CD4-positive, alpha-beta T cell (primary cell): ENCODE measurements around the gene TMEM229B. TPM values are rescaled to one million over a fixed set of nuclear protein-coding genes. Genes with fewer than 3 reads are reported as not detected.

ENCODE experiments used
- ATAC-seq: fragments of 200-7000 bp; cut with Tn5 transposase; one replicate; pipeline ENCODE4 v1.10.0; 2022; ENCODE audit warnings: mild to moderate bottlenecking; ENCODE audit not compliant: poor library complexity
- CTCF ChIA-PET: fragments of 350-600 bp; sonication (Branson Sonifier 250); formaldehyde crosslinking; loops from one replicate; lab custom pipeline; 2021; ENCODE audit warnings: antibody characterized with exemption, inconsistent platforms; lab: Charles Lee
- POLR2A ChIA-PET: fragments of 350-600 bp; sonication (Branson Sonifier 250); formaldehyde crosslinking; loops from one replicate; lab custom pipeline; 2021; ENCODE audit warnings: antibody characterized with exemption, inconsistent platforms; lab: Charles Lee
- DNase-seq, 14 experiments: peaks; one replicate each; pipeline ENCODE4 v3.0.0-alpha.2; 2013 to 2020; ENCODE audit warnings: mixed read lengths in 2 of 14
- H3K27ac ChIP-seq, 2 donors: one replicate each; pipeline versions ENCODE4 v1.5.1 to v1.7.0; 2013; ENCODE audit warnings: low read length in 2 of 2, low read depth in 1 of 2, mild to moderate bottlenecking in 1 of 2
- H3K27me3 ChIP-seq, 2 experiments: 1 replicate in 1 of 2; 2 replicates in 1 of 2; pipeline versions ENCODE4 v1.6.1 to v1.7.0; 2013; ENCODE audit warnings: low read length in 2 of 2, control low read depth in 1 of 2, mild to moderate bottlenecking in 1 of 2, moderate library complexity in 1 of 2; ENCODE audit not compliant: insufficient read depth in 2 of 2, control insufficient read depth in 1 of 2
- H3K36me3 ChIP-seq: one replicate; pipeline ENCODE4 v1.6.1; 2013; ENCODE audit warnings: low read length, control low read depth; ENCODE audit not compliant: insufficient read depth
- H3K4me1 ChIP-seq: one replicate; pipeline ENCODE4 v1.6.1; 2013; ENCODE audit warnings: low read length, control low read depth; ENCODE audit not compliant: insufficient read depth
- H3K4me3 ChIP-seq: one replicate; pipeline ENCODE4 v1.5.1; 2013; ENCODE audit warnings: mild to moderate bottlenecking, low read length, moderate library complexity
- H3K9me3 ChIP-seq, 2 experiments: 1 replicate in 1 of 2; 2 replicates in 1 of 2; pipeline versions ENCODE4 v1.6.1 to v1.7.0; 2013; ENCODE audit warnings: low read length in 2 of 2, mild to moderate bottlenecking in 2 of 2, control low read depth in 1 of 2, moderate library complexity in 1 of 2; ENCODE audit not compliant: control insufficient read depth in 1 of 2, insufficient read depth in 1 of 2
- H3K27ac Mint-ChIP-seq: one replicate; pipeline ENCODE4 v1.8.0; 2020; ENCODE audit warnings: mixed read lengths
- H3K27me3 Mint-ChIP-seq: one replicate; pipeline ENCODE4 v1.8.0; 2021; ENCODE audit warnings: mixed read lengths
- H3K36me3 Mint-ChIP-seq: one replicate; pipeline ENCODE4 v1.8.0; 2021; ENCODE audit warnings: low read depth, mixed read lengths
- H3K4me1 Mint-ChIP-seq: one replicate; pipeline ENCODE4 v1.8.0; 2021; ENCODE audit warnings: low read depth, mixed read lengths
- H3K4me3 Mint-ChIP-seq: one replicate; pipeline ENCODE4 v1.8.0; 2020; ENCODE audit warnings: mild to moderate bottlenecking, mixed read lengths
- H3K9me3 Mint-ChIP-seq: one replicate; pipeline ENCODE4 v1.8.0; 2020; ENCODE audit warnings: mixed read lengths
- CTCF ChIP-seq: fragments of 200-600 bp; IDR thresholded peaks from one replicate; pipeline ENCODE4 v1.8.0; 2022; ENCODE audit warnings: antibody characterized with exemption, mild to moderate bottlenecking
- intact Hi-C, 2 experiments: fragments of 100-400 bp; cut with DNase I in 1 of 2; cut with micrococcal nuclease in 1 of 2; formaldehyde crosslinking; loops; one replicate each; pipeline versions ENCODE4 v1.15.1 to v1.9.0; 2023 to 2025; cut with DNase I, micrococcal nuclease
- total RNA-seq, 174 experiments: library from RNA in 2 of 174; stranded (reverse) in 2 of 174; gene quantifications; one replicate each; pipeline ENCODE4 v1.2.3 and lab custom pipeline; 2021 to 2026

Gene TMEM229B
- total RNA-seq, 2 experiments from 2014 or later: 7.1 to 9.1 TPM

GRCh38 chr14:67492538-67492937, 4.0 kb upstream of the TMEM229B start:
- intact Hi-C loops: no loop called here
- Histone ChIP-seq H3K27me3 (no peaks in the 10 kb centered on the region), H3K27ac (no peak overlapping the region), H3K9me3 (peaks cover 6 to 15% of the 10 kb centered on the region in 2 experiments), H3K4me1 (peaks cover 18% of the 10 kb centered on the region), H3K4me3 (no peak overlapping the region), H3K36me3 (no peaks in the 10 kb centered on the region)
- ATAC-seq (no peak), DNase-seq (no peak)
- Mint-ChIP-seq H3K4me3 (no peak overlapping the region), H3K27me3 (no peaks in the 10 kb centered on the region), H3K9me3 (no peaks in the 10 kb centered on the region), H3K27ac (no peak overlapping the region), H3K36me3 (peaks cover 18% of the 10 kb centered on the region), H3K4me1 (peaks cover 27% of the 10 kb centered on the region)
- no peak for TF ChIP-seq CTCF
- ChIA-PET POLR2A (no interaction called here), CTCF (interaction anchor here (1.0 kb wide), 1 partner anchor 79 kb away, joined by 3 read pairs; no protein-coding TSS in a partner anchor)

GRCh38 chr14:67491741-67492507, 3.4 kb upstream of the TMEM229B start:
- no peak for ATAC-seq
- no peak overlapping the region for H3K4me3 ChIP-seq
- H3K9me3 ChIP-seq: peaks cover 6 to 15% of the 10 kb centered on the region in 2 experiments
- ChIA-PET CTCF (no interaction called here), POLR2A (no interaction called here)
- peaks cover 21% of the 10 kb centered on the region for H3K36me3 Mint-ChIP-seq
- no peaks in the 10 kb centered on the region for H3K9me3 Mint-ChIP-seq
- DNase-seq: no peak
- H3K27me3 Mint-ChIP-seq: no peaks in the 10 kb centered on the region
- intact Hi-C loops: loop anchor here in 1 of 2 experiments (2.0 kb wide), 1 partner anchor 21 kb away; no protein-coding TSS in a partner anchor
- H3K27ac ChIP-seq: no peak overlapping the region
- no peak for TF ChIP-seq CTCF
- H3K4me1 ChIP-seq: peaks cover 24% of the 10 kb centered on the region
- no peaks in the 10 kb centered on the region for H3K27me3 ChIP-seq
- H3K4me3 Mint-ChIP-seq: no peak overlapping the region
- H3K36me3 ChIP-seq: peaks cover 1% of the 10 kb centered on the region
- peak overlapping the region; percentile 100 for H3K27ac Mint-ChIP-seq
- H3K4me1 Mint-ChIP-seq: peaks cover 31% of the 10 kb centered on the region

- H3K4me1 Mint-ChIP-seq: peaks cover 37% of the 10 kb centered on the region
Measured at GRCh38 chr14:67491285-67491684, 2.8 kb upstream of the TMEM229B start.

More at GRCh38 chr14:67491285-67491684, 2.8 kb upstream of the TMEM229B start:
- ATAC-seq: no peak
- Histone ChIP-seq H3K36me3 (peaks cover 7% of the 10 kb centered on the region), H3K27ac (no peak overlapping the region), H3K27me3 (no peaks in the 10 kb centered on the region), H3K4me1 (peaks cover 30% of the 10 kb centered on the region), H3K9me3 (peaks cover 6 to 15% of the 10 kb centered on the region in 2 experiments), H3K4me3 (no peak overlapping the region)
- peak overlapping the region; percentile 100 for H3K27ac Mint-ChIP-seq
- ChIA-PET CTCF (no interaction called here), POLR2A (no interaction called here)
- no peaks in the 10 kb centered on the region for H3K27me3 Mint-ChIP-seq
- DNase-seq: no peak
- intact Hi-C loops: loop anchor here in 1 of 2 experiments (2.0 kb wide), 1 partner anchor 22 kb away; no protein-coding TSS in a partner anchor
- H3K36me3 Mint-ChIP-seq: peaks cover 27% of the 10 kb centered on the region
- no peaks in the 10 kb centered on the region for H3K9me3 Mint-ChIP-seq
- no peak for TF ChIP-seq CTCF
- peak overlapping the region; percentile 11 for H3K4me3 Mint-ChIP-seq
